OCI-LY7 (cell line): Measurements from ENCODE around the gene ZNF746.

ENCODE experiments used
- EZH2phosphoT487 ChIP-seq: fragments of 200-600 bp; sonication (generic); IDR thresholded peaks from 2 replicates; pipeline ENCODE4 v1.6.1; 2018; ENCODE audit warnings: low read depth, borderline replicate concordance, mild to moderate bottlenecking, mixed run types, antibody characterized with exemption, low read length, moderate library complexity, mixed read lengths
- TF ChIP-seq, protein P1 (sequence below): fragments of 200-600 bp; sonication (generic); conservative IDR thresholded peaks from 2 replicates; pipeline ENCODE4 v1.5.1; 2014; ENCODE audit warnings: mild to moderate bottlenecking, antibody characterized with exemption, low read length, moderate library complexity, mixed read lengths

GRCh38 chr7:149525280-149525679, 27.7 kb upstream of the ZNF746 start:
- TF ChIP-seq, protein P1, sequence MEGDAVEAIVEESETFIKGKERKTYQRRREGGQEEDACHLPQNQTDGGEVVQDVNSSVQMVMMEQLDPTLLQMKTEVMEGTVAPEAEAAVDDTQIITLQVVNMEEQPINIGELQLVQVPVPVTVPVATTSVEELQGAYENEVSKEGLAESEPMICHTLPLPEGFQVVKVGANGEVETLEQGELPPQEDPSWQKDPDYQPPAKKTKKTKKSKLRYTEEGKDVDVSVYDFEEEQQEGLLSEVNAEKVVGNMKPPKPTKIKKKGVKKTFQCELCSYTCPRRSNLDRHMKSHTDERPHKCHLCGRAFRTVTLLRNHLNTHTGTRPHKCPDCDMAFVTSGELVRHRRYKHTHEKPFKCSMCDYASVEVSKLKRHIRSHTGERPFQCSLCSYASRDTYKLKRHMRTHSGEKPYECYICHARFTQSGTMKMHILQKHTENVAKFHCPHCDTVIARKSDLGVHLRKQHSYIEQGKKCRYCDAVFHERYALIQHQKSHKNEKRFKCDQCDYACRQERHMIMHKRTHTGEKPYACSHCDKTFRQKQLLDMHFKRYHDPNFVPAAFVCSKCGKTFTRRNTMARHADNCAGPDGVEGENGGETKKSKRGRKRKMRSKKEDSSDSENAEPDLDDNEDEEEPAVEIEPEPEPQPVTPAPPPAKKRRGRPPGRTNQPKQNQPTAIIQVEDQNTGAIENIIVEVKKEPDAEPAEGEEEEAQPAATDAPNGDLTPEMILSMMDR = no peak
- TF ChIP-seq EZH2phosphoT487 = no peak
